HEK293 (cell line): ENCODE data around the gene TIMM10.
A peak's percentile ranks its signal among the peaks of the same experiment; 100 is the strongest.

Experiments
- BCL11B ChIP-seq: fragments of 450-650 bp; formaldehyde crosslinking; IDR thresholded peaks from 2 replicates; pipeline ENCODE4 v1.5.1; 2016; ENCODE audit warnings: low read depth, missing biosample characterization, missing genetic modification characterization
- GLI4 ChIP-seq: fragments of 450-650 bp; formaldehyde crosslinking; IDR thresholded peaks from 2 replicates; pipeline ENCODE4 v1.5.1; 2016; ENCODE audit warnings: missing biosample characterization, missing genetic modification characterization
- GLIS1 ChIP-seq: fragments of 450-650 bp; formaldehyde crosslinking; IDR thresholded peaks from 2 replicates; pipeline ENCODE4 v1.5.1; 2016; ENCODE audit warnings: missing biosample characterization, missing genetic modification characterization
- HOXA7 ChIP-seq: sonication (generic); formaldehyde crosslinking; IDR thresholded peaks from 2 replicates; pipeline ENCODE4 v1.8.1; 2022; ENCODE audit warnings: missing genetic modification reagents, borderline replicate concordance
- KLF1 ChIP-seq: fragments of 450-650 bp; formaldehyde crosslinking; IDR thresholded peaks from 2 replicates; pipeline ENCODE4 v1.5.1; 2016; ENCODE audit warnings: missing biosample characterization, missing genetic modification characterization
- KLF10 ChIP-seq: fragments of 450-650 bp; IDR thresholded peaks from 2 replicates; pipeline ENCODE4 v1.5.1; 2018; ENCODE audit warnings: missing biosample characterization, mild to moderate bottlenecking, missing genetic modification characterization
- KLF9 ChIP-seq: fragments of 450-650 bp; formaldehyde crosslinking; IDR thresholded peaks from 2 replicates; pipeline ENCODE4 v1.5.1; 2016; ENCODE audit warnings: missing biosample characterization, missing genetic modification characterization, low read depth
- MYNN ChIP-seq: fragments of 450-650 bp; formaldehyde crosslinking; IDR thresholded peaks from 2 replicates; pipeline ENCODE4 v1.5.1; 2016; ENCODE audit warnings: missing biosample characterization, missing genetic modification characterization, borderline replicate concordance
- TSHZ1 ChIP-seq: fragments of 450-650 bp; formaldehyde crosslinking; IDR thresholded peaks from 2 replicates; pipeline ENCODE4 v1.5.1; 2016; ENCODE audit warnings: missing biosample characterization, missing genetic modification characterization, borderline replicate concordance
- YY2 ChIP-seq: fragments of 450-650 bp; formaldehyde crosslinking; IDR thresholded peaks from 2 replicates; pipeline ENCODE4 v1.5.1; 2016; ENCODE audit warnings: missing biosample characterization, missing genetic modification characterization
- ZBTB11 ChIP-seq: fragments of 450-650 bp; formaldehyde crosslinking; conservative IDR thresholded peaks from 2 replicates; pipeline ENCODE4 v1.5.1; 2016; ENCODE audit warnings: low read depth, missing biosample characterization, missing genetic modification characterization
- ZBTB17 ChIP-seq: fragments of 450-650 bp; formaldehyde crosslinking; IDR thresholded peaks from 2 replicates; pipeline ENCODE4 v1.5.1; 2016; ENCODE audit warnings: missing biosample characterization, missing genetic modification characterization
- ZBTB26 ChIP-seq: fragments of 450-650 bp; formaldehyde crosslinking; optimal IDR thresholded peaks from 2 replicates; pipeline ENCODE3; 2016; ENCODE audit warnings: missing biosample characterization, mild to moderate bottlenecking, missing genetic modification characterization
- ZNF114 ChIP-seq: fragments of 450-650 bp; formaldehyde crosslinking; IDR thresholded peaks from 2 replicates; pipeline ENCODE4 v1.5.0; 2017; ENCODE audit warnings: missing biosample characterization, missing genetic modification characterization
- ZNF16 ChIP-seq: fragments of 450-650 bp; formaldehyde crosslinking; IDR thresholded peaks from 2 replicates; pipeline ENCODE4 v1.5.1; 2016; ENCODE audit warnings: low read depth, missing biosample characterization, missing genetic modification characterization
- ZNF174 ChIP-seq: fragments of 450-650 bp; formaldehyde crosslinking; IDR thresholded peaks from 2 replicates; pipeline ENCODE4 v1.5.0; 2017; ENCODE audit warnings: missing biosample characterization, mild to moderate bottlenecking, missing genetic modification characterization
- ZNF223 ChIP-seq: fragments of 450-650 bp; formaldehyde crosslinking; IDR thresholded peaks from 2 replicates; pipeline ENCODE4 v1.5.1; 2016; ENCODE audit warnings: missing biosample characterization, missing genetic modification characterization
- ZNF341 ChIP-seq: fragments of 450-650 bp; formaldehyde crosslinking; IDR thresholded peaks from 2 replicates; pipeline ENCODE4; 2016; ENCODE audit warnings: low read depth, missing biosample characterization, missing genetic modification characterization
- ZNF366 ChIP-seq: fragments of 450-650 bp; formaldehyde crosslinking; conservative IDR thresholded peaks from 2 replicates; pipeline ENCODE4 v1.5.1; 2016; ENCODE audit warnings: missing biosample characterization, missing genetic modification characterization
- ZNF416 ChIP-seq: fragments of 450-650 bp; formaldehyde crosslinking; IDR thresholded peaks from 2 replicates; pipeline ENCODE4 v1.5.1; 2016; ENCODE audit warnings: missing biosample characterization, missing genetic modification characterization
- ZNF48 ChIP-seq: fragments of 450-650 bp; formaldehyde crosslinking; IDR thresholded peaks from 2 replicates; pipeline ENCODE4 v1.5.1; 2016; ENCODE audit warnings: missing biosample characterization, missing genetic modification characterization
- ZNF510 ChIP-seq: fragments of 450-650 bp; formaldehyde crosslinking; IDR thresholded peaks from 2 replicates; pipeline ENCODE4 v1.5.1; 2018; ENCODE audit warnings: mild to moderate bottlenecking, missing genetic modification characterization, missing biosample characterization; ENCODE audit not compliant: insufficient replicate concordance
- ZNF530 ChIP-seq: fragments of 450-650 bp; formaldehyde crosslinking; IDR thresholded peaks from 2 replicates; pipeline ENCODE4 v1.5.1; 2016; ENCODE audit warnings: low read depth, missing biosample characterization, missing genetic modification characterization
- ZNF549 ChIP-seq: fragments of 450-650 bp; IDR thresholded peaks from 2 replicates; pipeline ENCODE4 v1.5.1; 2018; ENCODE audit warnings: missing biosample characterization, missing genetic modification characterization, mild to moderate bottlenecking, inconsistent platforms, moderate library complexity
- ZNF555 ChIP-seq: fragments of 450-650 bp; formaldehyde crosslinking; conservative IDR thresholded peaks from 2 replicates; pipeline ENCODE4 v1.5.1; 2017; ENCODE audit warnings: missing biosample characterization, mild to moderate bottlenecking, missing genetic modification characterization, inconsistent platforms
- ZNF558 ChIP-seq: fragments of 450-650 bp; formaldehyde crosslinking; IDR thresholded peaks from 2 replicates; pipeline ENCODE4 v1.5.1; 2016; ENCODE audit warnings: missing biosample characterization, missing genetic modification characterization
- ZNF626 ChIP-seq: fragments of 450-650 bp; sonication (Bioruptor Pico); formaldehyde crosslinking; IDR thresholded peaks from 2 replicates; pipeline ENCODE4 v1.5.1; 2018; ENCODE audit warnings: missing biosample characterization, missing genetic modification characterization, inconsistent platforms
- ZNF670 ChIP-seq: fragments of 450-650 bp; formaldehyde crosslinking; IDR thresholded peaks from 2 replicates; pipeline ENCODE4 v1.5.1; 2016; ENCODE audit warnings: missing biosample characterization, missing genetic modification characterization, low read depth
- ZNF76 ChIP-seq: fragments of 450-650 bp; formaldehyde crosslinking; IDR thresholded peaks from 2 replicates; pipeline ENCODE4; 2016; ENCODE audit warnings: low read depth, missing biosample characterization, missing genetic modification characterization, borderline replicate concordance
- ZNF776 ChIP-seq: fragments of 450-650 bp; formaldehyde crosslinking; IDR thresholded peaks from 2 replicates; pipeline ENCODE4 v1.5.0; 2017; ENCODE audit warnings: missing biosample characterization, missing genetic modification characterization, borderline replicate concordance
- ZNF785 ChIP-seq: fragments of 450-650 bp; formaldehyde crosslinking; IDR thresholded peaks from 2 replicates; pipeline ENCODE4 v1.5.1; 2016; ENCODE audit warnings: missing biosample characterization, missing genetic modification characterization
- TF ChIP-seq, protein P1 (sequence below): fragments of 450-650 bp; formaldehyde crosslinking; IDR thresholded peaks from 2 replicates; pipeline ENCODE4 v1.5.1; 2016; ENCODE audit warnings: missing biosample characterization, missing genetic modification characterization

TIMM10 gene

DNA sequence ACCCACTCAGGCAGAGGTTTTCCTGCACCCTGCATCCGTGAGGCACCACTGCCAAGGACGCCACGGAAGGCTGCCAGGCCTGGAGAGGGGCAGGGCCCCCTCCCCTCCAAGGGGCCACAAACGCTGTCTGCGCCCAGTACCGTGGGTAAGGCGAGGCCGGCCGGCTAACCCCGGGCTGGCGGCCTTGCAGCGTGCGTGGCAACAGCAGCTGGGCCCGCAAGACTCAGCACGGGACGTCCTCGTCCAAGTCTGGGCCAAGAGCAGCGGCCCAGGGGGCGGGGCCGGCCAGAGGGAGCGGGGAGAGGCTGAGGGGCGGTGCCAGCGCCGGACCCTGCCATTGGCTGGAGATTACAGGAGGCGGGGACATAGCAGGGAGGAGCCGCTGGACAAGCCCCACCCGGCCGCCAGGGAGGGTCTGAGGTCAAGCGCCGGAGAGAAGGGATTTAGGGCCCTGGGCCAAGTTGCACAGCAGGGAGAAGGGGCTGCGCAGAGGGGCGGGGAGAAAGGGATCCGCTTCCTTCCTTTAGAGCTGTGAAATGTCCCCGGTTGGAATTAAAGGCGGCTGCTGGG is 31.1 kb downstream of the TIMM10 start (continued):
- TF ChIP-seq BCL11B (tag by site-specific recombination) = 0 out of 2 replicates have a peak, but pooled peaks have one; percentile 21
- peak; percentile 50 for TF ChIP-seq ZBTB17 (tag by site-specific recombination)
- TF ChIP-seq ZNF785 (tag by site-specific recombination) = no peak
- no peak for TF ChIP-seq MYNN
- TF ChIP-seq ZNF626 (tag by site-specific recombination) = no peak
- TF ChIP-seq ZNF510 (tag by site-specific recombination) = no peak
- TF ChIP-seq KLF9 (tag by site-specific recombination) = peak; percentile 50; the same call in 1 of the 2 replicates
- TF ChIP-seq GLI4 (tag by site-specific recombination) = no peak
- TF ChIP-seq ZNF549 (tag by site-specific recombination) = no peak
- TF ChIP-seq ZNF366 = peak; percentile 80
- peak; percentile 75 for TF ChIP-seq ZNF341 (tag by site-specific recombination)
- TF ChIP-seq ZBTB11 (tag by site-specific recombination) = no peak; the same call in 1 of the 2 replicates
- no peak for TF ChIP-seq YY2 (tag by site-specific recombination)
- TF ChIP-seq ZNF416 (tag by site-specific recombination) = no peak
- peak; percentile 96 for TF ChIP-seq KLF10 (tag by site-specific recombination)
- no peak for TF ChIP-seq ZNF16 (tag by site-specific recombination)
- TF ChIP-seq ZNF48 (tag by site-specific recombination) = no peak
- no peak for TF ChIP-seq ZNF670 (tag by site-specific recombination)
- no peak for TF ChIP-seq ZNF76 (tag by site-specific recombination)
- TF ChIP-seq ZNF223 = no peak
- peak; percentile 81 for TF ChIP-seq KLF1
- TF ChIP-seq ZNF776 (tag by site-specific recombination) = no peak
- TF ChIP-seq HOXA7 (CRISPR knock-in tag) = no peak
- TF ChIP-seq GLIS1 (tag by site-specific recombination) = peak; percentile 70
- TF ChIP-seq, protein P1, sequence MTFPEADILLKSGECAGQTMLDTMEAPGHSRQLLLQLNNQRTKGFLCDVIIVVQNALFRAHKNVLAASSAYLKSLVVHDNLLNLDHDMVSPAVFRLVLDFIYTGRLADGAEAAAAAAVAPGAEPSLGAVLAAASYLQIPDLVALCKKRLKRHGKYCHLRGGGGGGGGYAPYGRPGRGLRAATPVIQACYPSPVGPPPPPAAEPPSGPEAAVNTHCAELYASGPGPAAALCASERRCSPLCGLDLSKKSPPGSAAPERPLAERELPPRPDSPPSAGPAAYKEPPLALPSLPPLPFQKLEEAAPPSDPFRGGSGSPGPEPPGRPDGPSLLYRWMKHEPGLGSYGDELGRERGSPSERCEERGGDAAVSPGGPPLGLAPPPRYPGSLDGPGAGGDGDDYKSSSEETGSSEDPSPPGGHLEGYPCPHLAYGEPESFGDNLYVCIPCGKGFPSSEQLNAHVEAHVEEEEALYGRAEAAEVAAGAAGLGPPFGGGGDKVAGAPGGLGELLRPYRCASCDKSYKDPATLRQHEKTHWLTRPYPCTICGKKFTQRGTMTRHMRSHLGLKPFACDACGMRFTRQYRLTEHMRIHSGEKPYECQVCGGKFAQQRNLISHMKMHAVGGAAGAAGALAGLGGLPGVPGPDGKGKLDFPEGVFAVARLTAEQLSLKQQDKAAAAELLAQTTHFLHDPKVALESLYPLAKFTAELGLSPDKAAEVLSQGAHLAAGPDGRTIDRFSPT (tag by site-specific recombination) = no peak
- no peak for TF ChIP-seq TSHZ1
- no peak for TF ChIP-seq ZNF174 (tag by site-specific recombination)
- TF ChIP-seq ZNF558 (tag by site-specific recombination) = no peak
- TF ChIP-seq ZNF555 (tag by site-specific recombination) = no peak
- TF ChIP-seq ZNF530 (tag by site-specific recombination) = no peak
- TF ChIP-seq ZBTB26 = peak; percentile 24
- TF ChIP-seq ZNF114 = no peak
